NCI-H2029 (cell line): Measurements from ENCODE around the gene ALKBH3.

ENCODE experiments used
- DNase-seq: peaks from one replicate; lab custom pipeline; 2025; lab: John Stamatoyannopoulos, UW

The ALKBH3 gene

DNA sequence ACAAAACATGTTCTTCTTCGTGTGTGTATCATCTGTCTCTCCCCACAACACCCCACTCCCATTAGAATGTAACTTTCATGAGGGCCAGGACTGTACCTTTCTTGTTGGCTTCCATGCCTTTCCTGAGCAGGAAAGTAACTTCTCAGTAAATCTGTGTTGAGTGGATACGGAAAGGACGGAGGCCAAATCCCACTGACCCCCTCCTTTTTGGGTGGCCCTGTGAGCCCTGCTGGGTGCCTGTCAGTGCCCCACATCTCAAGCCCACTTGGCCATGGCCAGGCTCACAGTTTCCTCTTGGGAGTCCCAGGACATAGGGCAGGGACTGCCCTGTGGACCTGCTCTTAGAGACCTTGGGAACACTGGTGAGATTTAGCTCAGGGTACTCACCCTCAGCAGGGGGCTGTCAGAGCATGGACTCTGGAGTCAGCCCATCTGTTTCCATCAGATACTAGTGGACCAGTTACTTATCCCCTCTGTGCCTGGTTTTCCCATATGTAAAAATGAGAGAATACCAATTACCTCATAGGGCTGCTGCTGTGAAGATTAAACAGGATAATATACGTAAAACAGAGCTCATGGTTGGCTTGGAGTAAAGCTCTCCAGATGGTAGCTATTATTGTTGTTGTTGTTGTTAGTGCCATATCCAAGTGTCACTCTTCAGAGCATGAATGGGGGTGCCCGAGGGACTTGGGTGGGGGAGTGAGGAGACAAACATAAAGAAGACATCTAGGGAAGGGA, 60.8 kb downstream of the ALKBH3 start:
- DNase-seq: no peak

DNA sequence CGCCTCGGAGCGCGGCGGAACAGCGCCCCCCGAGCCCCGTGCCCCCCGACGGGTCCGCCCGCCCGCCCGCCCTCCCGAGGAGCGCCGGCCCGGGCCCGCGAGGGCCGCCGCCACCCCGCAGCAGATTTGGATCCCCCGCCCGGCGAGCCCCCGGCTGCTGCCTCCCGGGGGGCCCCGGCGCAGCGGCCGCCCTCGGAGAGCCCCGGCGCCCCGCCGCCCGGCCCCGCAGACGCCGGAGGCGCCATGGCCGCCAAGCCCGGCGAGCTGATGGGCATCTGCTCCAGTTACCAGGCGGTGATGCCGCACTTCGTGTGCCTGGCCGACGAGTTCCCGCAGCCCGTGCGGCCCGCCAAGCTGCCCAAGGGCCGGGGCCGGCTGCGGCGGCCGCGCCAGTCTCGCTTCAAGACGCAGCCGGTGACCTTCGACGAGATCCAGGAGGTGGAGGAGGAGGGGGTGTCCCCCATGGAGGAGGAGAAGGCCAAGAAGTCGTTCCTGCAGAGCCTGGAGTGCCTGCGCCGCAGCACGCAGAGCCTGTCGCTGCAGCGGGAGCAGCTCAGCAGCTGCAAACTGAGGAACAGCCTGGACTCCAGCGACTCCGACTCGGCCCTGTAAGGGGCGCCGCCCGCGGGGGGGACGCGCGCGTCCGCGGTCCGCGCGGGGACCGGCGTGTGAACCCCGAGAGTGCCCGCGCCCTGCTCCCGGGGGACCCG, 62.2 kb downstream of the ALKBH3 start:
- no peak for DNase-seq

DNA sequence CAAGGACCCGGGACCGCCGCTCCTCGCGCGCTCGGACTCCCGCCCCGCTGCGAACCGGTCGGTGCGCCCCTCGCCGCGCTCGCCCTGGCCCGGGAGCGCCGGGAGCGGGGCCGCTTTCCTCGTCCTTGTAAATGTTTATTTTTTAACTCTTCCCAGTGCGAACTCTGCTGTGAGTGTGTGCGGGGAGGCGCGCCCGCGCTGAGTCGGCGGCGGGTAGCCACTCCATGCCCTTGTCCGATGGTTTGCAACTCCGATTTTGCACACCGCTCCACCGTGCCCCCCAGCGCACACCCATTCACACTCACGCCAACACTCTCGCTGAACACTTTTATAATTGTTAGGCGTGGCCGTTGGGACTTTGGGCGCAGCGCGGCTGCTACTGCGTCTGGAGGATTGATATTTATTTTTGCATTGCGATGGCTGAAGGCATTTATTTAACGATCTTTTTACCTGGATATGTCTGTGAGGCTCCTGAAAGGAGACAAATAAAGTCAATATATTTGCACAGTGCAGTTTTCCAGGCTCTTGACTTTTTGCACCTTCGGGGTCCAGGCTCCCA, 62.8 kb downstream of the ALKBH3 start:
- DNase-seq: no peak

DNA sequence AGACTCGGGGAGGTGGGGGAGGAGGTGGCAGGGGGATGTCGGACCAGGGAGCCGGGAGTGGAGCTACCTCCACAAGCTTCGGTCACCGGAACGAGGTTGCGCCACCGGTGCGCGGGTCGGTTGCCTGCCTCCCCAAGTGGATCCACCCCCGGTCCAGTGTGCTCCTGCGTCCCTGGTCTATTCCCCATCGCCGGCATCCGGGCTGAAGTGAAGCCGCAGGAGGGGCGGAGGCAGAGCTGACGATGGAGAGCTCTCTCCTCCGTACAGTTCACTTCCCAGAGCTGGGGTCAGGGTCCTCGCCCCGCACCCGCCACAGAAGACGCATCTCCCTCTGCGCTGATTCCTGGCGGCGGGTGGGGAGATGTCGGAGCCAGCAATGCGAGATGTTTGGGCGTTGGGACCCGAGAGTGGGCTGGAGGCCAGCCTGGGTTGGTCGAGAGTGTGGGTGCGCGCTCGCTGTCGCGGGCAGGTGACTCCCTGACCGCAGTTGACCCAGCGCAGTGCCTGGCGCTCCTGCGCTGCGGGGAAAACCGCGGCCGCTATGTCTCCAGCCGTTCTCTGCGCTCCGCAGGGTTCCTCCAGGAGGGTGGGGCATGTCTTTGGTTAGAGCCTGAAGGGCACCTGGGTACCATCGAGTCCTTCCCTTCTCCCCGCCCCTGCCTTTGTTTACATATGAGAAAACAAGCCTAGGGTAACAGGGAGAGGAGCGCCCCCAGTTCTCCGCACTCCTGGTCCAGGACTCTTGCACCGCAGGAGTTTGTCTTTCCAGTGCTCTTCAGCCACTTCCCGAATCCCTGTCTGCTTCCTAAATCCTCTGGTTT, 63.5 kb downstream of the ALKBH3 start:
- no peak for DNase-seq

DNA sequence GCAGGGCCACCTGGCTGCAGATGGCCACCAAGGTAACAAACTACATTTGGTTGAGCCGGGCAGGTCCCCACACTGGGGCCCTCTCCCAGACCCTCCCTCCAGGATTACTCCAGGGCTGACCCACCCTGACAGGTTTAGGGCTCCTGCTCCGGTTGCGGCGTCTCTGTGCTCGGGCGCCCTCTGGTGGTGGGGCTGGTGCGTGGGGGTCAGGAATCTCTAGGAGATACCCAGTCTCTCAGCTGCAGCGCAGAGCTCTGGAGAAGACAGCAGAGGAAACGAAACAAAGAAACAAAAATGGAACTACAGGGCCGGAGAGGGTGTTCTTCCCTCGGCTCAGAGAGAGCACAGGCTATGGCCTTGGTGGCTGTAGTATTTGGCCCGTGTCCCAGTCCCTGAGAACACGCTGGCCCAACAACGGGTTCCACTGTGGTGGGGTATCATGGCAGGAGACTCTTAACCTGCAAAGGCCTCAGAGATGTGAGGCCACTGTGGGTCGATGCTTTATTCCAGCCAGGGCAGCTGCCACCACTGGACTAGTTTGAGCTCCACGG, 64.2 kb downstream of the ALKBH3 start:
- DNase-seq: peak; percentile 34

DNA sequence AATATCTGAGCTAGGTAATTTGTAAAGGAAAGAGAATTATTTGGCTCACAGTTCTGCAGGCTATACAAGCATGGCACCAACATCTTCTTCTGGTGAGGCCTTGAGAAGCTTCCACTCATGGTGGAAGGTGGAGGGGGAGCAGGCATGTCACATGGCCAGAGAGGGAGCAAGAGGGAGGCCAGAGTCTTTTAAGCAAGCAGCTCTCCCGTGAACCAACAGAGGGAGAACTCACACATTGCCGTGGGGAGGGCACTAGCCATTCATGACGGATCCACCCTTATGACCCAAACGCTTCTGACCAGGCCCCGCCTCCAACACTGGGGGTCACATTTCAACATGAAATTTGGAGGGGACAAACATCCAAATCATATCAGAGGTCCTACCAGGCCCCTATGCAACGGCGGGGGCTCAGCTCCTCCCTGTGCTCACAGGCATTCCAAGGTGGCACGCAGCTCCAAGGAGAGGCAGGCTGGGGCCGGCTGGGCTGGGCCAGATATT, 66.4 kb downstream of the ALKBH3 start:
- DNase-seq: no peak

DNA sequence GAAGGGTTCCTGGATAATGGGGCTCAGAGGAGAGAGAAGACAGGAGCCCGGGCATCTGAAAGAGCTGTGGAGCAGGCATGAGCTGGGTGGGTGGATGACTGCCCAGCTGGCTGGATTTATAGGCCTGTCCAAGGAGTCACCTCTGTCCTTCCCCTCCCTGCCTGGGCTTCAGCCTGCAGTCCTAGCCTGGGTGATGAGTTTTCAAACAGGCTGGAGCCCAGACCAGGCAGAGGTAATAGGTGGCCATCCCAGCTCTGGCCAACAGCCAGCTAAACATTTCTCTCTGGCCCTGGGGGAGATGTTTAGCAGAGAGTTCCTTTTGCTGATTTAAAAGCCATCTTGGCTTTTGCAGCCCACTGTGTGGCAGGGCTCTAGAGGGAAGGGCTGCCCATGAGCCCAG, 67.2 kb downstream of the ALKBH3 start:
- DNase-seq: no peak

DNA sequence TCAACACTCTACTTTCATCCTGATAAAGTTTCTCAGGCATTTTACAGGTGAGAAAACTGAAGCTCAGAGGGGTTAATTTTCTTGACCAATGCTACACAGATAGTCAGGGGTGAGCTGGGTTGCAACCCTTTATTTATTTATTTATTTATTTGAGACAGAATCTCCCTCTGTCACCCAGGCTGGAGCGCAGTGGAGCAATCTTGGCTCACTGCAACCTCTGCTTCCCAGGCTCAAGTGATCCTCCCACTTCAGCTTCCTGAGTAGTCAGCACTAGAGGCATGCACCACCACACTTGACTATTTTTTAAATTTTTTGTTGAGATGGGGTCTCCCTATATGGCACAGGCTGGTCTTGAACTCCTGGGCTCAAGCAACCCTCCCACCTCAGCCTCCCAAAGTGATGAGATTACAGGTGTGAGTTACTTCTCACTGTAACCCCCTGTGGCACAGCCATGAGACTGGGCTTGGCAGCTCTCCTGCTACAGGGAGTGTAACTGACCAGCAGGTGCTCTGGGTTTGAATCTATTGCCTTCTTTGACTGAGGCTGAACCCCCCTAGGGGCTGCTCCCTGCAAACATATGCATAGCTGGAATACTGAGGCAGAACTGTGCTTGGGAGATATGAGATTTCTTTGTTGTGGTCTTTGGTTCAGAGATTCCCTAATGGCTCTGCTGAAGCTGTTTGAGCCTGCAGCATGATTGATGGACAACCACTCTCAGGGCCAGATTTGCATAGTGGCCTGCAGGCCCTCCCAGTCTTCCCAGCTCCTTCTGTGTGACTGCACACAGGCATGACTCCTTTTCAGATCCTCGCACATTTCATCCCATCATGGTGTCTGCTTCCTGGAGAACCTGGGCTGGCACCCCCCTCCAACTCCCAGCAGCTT, 68.0 kb downstream of the ALKBH3 start:
- no peak for DNase-seq

DNA sequence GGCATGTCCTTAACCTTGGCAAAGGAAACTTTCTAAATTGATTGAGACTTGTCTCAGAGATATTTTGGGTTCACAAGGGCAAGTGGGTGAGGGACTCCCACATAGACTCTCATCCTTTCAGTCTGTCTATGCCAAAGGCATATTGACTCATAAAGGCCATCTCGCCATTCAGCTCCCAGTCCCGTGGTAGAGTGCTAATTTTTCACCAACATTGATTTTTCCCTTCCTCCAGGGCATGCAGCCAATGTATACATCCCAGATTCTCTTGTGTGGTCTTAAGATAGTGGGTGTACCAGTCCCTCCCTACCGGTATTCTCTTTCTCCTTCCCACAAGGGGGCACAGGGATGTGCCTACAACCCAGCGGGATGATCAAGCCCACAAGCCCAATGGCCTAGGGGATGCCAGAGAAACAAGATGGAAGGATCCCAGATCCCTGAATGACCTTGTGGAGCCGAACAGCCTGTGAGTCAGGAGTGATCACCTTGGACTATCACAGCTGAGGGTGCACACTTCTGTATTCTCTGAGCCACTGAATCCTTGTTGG, 69.8 kb downstream of the ALKBH3 start:
- DNase-seq: no peak

DNA sequence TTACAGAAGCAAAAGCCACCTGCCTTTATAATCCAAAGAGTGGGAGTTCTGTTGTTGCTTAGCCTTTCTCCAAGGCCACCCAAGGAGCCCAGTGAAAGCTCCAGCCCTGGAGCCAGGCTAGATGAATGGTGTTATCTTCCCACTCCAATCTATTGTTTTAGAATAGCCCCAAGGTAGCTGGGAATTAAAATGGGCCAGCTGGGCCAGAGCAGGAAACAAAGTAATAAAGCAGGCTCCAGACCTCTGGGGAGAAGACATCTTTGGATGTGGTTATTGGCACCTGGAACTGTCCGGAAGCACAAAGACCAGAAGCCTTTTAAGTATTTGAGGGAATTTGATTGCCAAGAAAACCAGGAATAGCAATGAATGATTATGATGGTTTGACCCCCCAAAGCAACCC, 70.6 kb downstream of the ALKBH3 start:
- DNase-seq: no peak

DNA sequence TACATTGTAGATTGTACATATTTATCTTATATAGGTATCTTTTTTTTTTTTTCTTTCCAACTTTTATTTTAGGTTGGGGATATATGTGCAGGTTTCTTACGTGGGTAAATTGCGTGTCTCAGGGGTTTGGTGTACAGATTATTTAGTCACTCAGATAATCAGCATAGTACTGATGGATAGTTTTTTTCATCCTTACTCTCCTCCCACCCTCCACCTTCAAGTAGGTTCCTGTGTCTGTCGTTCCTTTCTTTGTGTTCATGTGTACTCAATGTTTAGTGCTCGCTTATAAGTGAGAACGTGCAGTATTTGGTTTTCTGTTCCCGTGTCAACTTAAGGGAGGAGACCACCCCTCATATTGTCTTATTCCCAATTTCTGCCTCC, 71.4 kb downstream of the ALKBH3 start:
- DNase-seq: no peak

DNA sequence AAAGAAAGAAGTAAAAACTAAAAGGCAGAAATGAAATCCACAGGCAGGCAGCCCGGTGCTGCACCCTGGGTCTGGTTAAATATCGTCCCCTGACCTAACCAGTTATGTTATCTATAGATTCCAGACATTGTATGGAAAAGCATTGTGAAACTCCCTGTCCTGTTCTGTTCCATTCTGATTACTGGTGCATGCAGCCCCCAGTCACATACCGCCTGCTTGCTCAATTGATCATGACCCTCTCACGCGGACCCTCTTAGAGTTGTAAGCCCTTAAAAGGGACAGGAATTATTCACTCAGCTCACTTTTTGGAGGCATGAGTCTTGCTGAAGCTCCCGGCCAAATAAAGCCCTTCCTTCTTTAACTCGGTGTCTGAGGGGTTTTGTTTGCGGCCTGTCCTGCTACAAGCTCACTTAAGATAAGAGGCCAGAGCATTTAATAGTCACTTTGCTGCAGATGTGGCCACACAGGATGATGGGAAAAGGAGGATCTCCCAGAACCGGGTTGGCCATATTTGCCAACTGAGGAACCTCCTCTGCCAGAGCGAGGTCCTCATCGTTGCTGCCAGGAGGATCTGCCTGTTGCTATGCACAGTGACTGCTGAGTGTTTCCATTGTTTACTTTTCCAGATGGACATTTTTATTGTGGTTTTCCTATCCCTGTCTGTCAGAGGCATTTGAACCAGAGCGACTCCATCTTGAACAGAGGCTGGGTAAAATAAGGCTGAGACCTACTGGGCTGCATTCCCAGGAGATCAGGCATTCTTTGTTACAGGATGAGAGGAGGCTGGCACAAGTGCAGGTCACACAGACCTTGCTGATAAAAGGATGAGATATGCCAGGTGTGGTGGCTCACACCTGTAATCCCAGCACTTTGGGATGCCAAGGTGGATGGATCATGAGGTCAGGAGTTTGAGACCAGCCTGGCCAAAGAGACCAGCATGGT, 72.0 kb downstream of the ALKBH3 start:
- DNase-seq: peak; percentile 31

DNA sequence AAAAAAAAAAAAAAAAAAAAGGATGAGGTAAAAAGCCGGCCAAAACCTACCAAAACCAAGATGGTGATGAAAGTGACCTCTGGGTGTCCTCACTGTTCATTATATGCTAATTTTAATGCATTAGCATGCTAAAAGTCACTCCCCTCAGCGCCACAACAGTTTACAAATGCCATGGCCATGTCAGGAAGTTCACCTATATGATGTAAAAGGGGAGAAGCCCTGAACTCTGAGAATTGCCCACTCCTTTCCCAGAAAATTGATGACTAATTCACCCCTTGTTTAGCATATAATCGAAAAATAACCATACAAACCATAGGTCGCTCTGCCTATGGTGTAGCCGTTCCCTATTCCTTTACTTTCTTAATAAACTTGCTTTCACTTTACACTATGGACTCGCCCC, 72.9 kb downstream of the ALKBH3 start:
- DNase-seq: no peak

DNA sequence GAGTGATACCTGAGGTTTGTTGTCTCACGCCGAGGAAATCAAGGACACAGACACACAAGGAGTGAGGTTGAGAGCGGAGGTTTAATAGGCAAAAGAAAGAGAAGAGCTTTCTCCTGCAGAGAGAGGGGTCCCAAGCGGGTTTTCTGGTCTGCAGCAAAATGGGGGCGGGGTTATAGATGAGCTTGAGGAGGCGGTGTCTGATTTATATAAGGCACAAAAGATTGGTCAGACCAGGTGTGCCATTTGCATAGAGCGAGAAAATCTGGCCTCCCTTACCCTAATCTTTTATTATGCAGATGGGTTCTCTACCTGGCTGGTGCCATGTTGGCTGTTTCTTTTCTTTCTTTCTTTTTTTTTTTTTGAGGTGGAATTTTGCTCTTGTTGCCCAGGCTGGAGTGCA, 73.6 kb downstream of the ALKBH3 start:
- no peak for DNase-seq

DNA sequence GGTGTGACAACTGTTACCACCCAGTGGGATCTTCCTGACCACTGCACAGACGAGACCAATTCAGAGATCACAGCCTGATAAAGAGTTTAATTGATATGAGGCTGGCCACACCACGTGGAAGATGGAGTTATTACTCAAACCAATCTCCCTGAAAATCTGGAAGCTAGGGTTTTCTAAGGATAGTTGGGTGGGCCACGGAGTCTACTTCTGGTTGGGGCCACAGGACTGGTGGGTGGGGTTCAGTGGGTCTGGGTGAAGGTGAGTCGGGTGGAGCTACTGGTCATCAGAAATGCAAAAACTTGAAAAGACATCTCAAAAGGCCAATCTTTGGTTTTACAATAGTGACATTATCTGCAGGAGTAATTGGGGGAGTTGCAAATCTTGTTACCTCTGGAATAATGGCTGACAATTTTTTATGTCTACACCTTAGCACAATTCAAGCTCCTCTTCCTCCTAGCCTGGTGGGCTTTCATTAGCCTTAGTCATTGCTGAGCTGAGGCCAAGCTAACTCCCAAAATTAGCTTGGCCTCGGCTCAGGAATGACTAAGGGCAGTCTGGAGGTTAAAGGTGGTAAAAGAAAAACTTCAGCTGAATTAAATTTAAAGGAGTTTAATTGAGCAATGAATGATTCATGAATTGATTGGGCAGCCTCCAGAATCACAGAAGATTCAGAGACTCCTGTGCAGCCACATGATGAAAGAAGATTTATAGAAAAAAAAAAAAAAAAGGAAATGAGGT, 74.9 kb downstream of the ALKBH3 start:
- no peak for DNase-seq

DNA sequence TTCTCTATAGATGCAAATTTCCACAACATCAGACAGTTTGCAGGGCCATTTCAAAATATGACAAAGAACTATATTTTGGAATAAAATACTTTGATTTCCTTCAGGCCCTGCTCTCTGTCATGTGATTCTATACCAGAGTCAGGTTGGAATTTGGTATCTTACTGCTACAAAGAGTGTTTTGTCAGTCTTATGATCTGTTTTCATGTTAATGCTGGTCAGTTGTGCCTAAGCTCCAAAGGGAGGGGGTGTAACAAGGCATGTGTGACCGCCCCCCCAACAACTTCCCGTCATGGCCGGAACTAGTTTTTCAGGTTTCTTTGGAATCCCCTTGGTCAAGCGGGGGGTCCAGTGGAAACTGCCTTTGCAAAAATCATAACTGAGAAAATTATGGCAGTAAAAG, 76.9 kb downstream of the ALKBH3 start:
- no peak for DNase-seq

DNA sequence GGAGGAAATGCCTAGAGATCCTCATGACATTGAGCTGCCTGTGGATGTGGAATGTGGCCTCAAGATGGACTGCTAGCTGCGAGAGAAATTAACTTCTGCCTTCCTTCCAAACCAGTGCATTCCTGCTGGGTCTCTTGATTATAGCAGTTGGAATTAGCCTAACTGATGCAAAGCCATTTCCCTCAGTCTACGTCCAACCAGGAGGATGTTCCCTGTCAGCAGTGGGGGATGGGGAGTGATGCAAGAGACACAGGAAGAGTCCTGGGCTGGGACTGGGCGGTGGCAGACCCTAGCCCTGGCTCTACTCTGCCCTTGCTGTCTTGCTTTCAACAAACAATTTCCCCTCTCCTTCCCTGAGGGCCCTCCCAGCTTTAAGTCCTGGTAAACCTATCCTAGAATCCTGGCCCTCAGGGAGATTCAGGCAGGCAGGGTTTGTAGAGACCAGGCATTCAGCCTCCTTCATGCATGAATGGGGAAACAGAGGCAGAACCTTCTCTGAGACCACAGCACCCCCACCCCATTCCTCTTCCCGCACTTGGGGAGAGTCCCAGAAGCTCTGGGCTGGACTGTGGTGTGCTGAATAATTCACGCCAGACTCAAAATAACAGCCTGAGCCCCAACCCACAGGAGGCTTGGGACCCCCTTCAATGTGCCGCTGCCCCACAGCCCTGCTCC, 78.8 kb downstream of the ALKBH3 start:
- DNase-seq: no peak
